Adipose tissue (tissue), 3 donors: ENCODE measurements around the gene MDM1. TPM values are rescaled to one million over a fixed set of nuclear protein-coding genes. Genes with fewer than 3 reads are reported as not detected.

Source experiments
- H3K27ac ChIP-seq: one replicate; pipeline ENCODE4 v1.5.1; 2013; ENCODE audit warnings: low read depth, low read length
- WGBS, 3 donors: extraction: QIAGEN DNeasy Blood & Tissue Kit; methylation state at CpG; one replicate each; pipeline ENCODE4 v1.1.7; 2013; 5-methylcytosine and 5-hydroxymethylcytosine counted together
- polyA plus RNA-seq, 3 donors: library from polyadenylated mRNA; stranded (reverse); fragments of 200-250 nt; gene quantifications; one replicate each; pipeline ENCODE4 v1.2.3, GENCODE V29; 2013
- donor health status: healthy with polysubstance abuse.
- donor health status: Bipolar disorder and iron deficiency.
- donor health status: healthy.

MDM1 gene
- polyA plus RNA-seq, 3 donors = 3.9 to 9.0 (median 4.6) TPM

DNA sequence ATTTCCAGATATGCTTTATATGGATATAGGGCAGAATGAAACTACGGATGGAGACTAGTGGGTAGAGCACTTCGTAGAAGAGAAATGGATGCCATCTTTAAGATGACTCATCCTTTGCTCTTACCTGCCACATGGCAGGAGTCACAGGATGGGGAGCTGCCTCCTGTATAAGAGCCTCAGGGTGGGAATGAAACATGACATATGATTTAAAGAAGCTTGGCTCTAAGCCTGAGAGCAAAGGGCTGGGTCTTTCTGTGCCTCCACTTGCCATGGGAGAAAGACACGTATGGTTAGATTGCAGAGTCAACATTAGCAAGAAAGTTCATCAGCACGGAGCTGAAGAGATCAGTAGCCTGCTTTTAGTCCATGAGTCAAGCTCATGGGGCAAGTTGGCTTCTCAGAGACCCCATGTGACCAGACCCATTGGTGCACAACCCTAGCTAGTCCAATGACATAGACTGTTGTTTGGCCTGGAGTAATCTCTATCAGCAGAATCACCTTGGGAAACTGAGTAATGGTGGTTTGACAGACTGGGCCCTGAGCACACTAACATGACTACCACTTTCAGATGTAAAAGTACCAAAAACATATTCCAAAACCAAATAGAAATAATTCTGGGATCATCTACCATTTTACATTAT is 40.6 kb downstream of the MDM1 start:
- WGBS, 3 donors = 87 to 95% (median 92%) methylated on average over 4 of the region's 4 CpGs
- no peak overlapping the region for H3K27ac ChIP-seq

DNA sequence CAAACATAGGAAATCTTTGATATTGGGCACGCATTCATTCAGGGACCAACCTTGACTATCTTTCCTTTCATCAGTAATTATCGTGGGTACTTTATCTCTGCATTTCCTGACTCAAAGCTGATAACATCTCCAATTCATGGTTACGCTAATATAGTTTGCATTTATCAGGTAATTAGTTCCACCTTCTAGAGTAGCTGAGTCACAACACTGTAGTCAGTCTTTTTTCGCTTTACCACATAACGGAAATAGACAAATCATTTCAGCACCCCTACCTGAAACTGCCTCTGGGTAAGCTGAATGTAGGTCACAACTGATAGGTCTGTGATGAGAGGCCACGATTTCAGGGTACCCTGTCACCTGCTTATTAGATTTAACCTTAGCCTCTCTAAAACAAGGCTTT is 42.0 kb downstream of the MDM1 start:
- WGBS, 3 donors = 78 to 83% (median 78%) methylated on average over 6 of the region's 6 CpGs
- H3K27ac ChIP-seq = no peak overlapping the region

DNA sequence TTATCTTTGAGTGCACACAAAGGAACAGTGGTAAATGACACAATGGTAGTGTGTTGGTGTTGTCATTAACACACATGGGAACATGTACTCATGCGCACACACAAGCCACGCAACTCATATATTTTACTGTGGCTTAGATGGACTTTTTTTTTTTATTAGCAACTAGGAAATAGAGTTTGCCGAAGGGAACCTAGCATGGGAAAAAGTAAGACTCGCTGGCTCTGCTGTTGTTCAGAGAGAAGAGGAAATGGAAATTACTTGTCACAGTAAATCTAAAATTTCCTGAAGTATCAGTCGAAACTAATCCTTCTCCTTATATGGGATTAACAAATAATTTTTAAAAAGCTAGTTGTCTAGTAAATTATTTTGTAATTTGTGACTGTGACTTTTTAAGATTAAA is 45.1 kb downstream of the MDM1 start:
- WGBS, 3 donors = 58 to 81% (median 65%) methylated on average over 5 of the region's 5 CpGs
- no peak overlapping the region for H3K27ac ChIP-seq

DNA sequence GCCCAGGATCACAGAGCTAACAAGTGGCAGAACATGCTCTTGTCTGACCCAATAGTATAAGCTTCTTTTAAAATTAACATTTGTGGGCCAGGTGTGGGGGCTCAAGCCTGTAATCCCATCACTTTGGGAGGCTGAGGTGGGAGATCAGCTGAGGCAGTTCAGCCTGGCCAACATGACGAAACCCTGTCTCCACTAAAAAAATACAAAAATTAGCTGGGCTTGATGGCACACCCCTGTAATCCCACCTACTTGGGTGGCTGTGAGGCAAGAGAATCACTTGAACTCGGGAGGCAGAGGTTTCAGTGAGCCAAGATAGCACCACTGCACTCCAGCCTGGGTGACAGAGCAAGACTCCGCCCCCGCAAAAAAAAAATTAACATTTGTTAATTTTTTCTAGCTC is 45.8 kb downstream of the MDM1 start:
- H3K27ac ChIP-seq = no peak overlapping the region
- 82 to 89% (median 86%) methylated on average over 4 of the region's 4 CpGs for WGBS, 3 donors

DNA sequence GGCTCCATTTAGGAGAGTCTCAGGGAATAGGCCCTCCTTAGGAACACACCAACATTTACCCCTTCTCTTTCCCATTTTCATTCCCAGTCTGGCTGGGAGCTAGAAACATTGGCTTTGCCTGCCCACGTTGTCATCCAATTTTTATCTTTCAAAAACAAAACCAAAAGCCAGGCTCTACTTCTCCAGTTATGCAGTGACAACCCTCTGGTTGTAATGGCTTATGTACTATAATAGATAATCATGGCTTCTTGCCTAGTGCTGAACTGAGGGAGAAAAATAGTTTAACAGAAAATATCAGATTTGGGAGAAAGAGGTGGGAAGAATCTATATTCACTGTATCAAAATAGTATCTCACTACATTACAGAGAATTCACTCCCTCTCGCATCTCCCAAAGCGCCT is 46.6 kb downstream of the MDM1 start:
- no peak overlapping the region for H3K27ac ChIP-seq
- 79 to 91% (median 81%) methylated on average over 3 of the region's 3 CpGs for WGBS, 3 donors

DNA sequence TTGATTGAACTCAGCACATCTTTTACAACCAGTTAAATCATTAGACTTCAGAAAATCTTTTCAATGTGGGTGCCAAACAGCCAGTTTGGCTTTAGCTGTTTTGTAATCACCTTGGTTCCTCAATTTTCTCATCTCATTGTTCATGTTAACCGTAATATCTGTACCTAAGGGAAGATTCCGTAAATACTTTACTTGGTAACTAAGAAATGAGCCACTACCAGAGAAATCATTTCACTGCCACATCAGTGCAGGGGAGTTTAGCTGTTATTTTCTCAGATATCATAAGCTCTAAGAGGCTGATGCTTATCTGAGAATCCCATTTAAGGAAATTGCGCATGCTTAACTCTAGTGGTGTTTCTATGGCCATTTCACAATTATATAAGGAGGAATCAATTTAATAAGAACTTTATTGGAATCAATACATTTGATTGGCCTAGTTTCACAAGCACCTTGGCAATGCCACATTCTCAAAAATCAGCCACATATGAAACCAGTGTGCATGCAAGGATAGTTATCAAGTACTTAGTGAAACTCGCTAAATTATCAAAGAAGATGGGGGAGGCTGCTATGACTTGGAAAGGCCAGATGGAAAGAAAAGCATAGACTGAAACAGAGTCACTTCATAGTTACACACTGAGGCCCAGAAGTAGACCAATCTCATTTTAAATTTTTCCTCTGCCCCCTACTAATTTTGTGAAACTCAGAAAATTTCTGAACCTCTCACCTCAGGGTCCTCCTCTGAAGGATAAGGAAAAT is 50.7 kb downstream of the MDM1 start:
- H3K27ac ChIP-seq = no peak overlapping the region
- WGBS, 3 donors = 73 to 87% (median 82%) methylated on average over 4 of the region's 4 CpGs

DNA sequence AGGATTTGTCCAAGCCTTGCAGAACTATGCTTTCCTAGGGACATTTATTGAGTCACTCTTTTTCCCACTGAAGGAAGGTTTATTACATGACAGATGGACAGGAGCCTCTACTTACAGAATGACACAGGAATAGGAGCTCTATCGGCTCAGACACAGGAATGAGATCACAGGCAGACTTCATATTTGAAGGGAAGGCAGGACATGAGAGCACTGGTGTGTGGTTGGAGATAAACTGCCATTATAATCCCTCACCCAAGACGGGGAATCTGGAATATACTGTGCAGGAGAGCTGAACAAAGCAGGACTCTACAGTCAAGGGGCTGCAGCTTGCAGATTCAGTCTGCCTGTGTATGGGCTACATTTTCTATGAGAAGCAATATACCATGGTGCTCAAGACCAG is 51.9 kb downstream of the MDM1 start:
- WGBS, 3 donors = 87 to 95% (median 95%) methylated on average over 2 of the region's 2 CpGs
- H3K27ac ChIP-seq = no peak overlapping the region

DNA sequence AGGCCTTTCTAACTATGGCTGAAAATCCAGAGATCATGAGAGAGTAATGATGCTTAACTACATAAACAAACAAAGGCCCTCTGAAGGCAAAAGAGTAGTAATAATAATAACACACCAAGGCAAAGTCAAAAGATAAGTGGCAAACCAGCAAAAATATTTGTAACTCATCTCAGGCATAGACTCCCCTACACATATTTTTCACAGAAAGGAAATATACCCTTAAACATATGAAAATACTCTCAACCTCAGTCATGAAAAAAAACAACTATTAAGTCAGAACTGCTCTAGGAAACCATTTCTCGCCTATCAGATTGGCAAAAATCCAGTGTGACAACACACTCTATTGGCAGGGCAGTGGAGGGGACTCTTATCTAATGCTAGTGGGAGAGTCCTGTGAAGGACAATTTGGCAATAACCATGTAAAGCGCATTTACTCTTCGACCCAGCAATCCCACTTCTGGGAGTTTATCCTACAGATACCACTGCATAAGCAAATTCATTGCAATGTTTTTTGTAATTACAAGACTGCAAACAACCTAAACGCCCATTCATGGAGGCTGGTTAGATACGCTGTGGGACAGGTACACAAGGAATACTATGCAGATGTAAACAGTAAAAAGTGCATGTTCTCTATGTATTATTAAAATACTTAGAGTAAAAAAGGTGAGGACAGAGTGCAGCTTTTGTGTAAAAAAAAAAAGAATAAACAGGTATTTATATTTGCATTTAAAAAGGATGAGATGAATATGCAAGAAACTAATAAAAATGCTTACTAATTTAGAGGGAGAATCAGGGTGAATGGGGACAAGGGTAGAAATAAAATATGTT is 52.7 kb downstream of the MDM1 start:
- WGBS, 3 donors = 38 to 51% (median 49%) methylated on average over 5 of the region's 5 CpGs
- no peak overlapping the region for H3K27ac ChIP-seq

DNA sequence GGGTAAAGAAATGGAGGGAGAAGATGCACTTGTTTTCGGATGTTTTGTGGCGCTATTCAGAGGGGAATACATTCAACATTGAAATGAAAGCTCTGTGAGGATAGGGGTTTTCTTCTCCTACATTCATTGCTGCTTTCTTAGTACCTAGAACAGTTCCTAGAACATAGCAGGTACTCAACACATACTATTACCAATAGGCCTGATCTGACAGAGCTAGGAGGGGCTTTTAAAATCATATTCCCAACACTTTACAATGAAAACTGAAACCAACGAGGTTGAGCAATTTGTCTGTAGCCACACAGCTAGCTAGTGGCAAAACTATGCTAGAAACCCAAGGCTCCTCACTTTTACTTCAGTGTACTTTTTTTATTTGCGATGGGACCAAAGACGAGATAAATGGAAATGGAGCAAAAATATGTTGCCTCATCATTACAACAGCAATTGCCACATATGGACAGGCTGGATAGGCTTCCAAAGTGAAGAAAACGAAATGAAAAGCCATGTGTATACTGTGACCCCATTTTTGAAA is 55.7 kb downstream of the MDM1 start:
- no peak overlapping the region for H3K27ac ChIP-seq
- WGBS, 3 donors = 69 to 92% (median 72%) methylated on average over 6 of the region's 6 CpGs

DNA sequence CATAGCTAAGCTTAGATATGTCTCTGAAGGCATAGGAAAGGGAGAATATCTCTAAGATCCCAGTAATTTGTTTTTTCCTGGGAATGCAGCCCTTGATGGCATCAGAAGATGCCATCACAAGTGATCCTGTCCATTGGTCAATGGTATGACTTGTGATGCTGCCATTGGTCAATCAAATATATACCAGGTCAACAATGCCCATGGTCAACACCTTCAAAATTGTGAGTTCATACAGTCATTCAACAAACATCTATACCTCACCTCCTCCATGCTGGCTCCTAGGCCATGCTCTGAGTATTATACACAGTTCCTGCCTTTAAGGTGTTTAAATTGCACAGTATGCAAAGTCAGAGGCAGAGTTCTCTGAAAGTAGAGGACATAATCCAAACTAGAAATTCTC is 59.4 kb downstream of the MDM1 start:
- no peak overlapping the region for H3K27ac ChIP-seq

DNA sequence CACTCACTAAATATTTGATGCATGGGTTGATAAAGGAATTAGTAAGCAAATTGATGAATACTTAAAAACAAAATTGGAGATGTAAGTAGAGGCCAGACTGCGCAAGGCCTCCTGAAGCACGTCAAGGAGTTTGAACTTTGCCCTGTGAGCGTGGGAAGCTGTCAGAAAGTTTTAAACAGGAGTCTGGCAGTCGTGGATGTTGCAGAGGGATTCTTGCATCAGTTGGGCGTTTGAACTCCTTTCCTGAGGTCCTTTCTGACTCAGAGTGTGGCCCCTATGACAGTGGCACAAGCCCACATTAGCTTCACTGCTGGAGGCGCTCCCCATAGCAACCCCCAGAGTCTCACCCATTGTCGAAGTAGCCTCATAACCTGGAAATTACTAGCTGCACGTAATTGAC is 60.8 kb downstream of the MDM1 start:
- WGBS, 3 donors = 57 to 60% (median 58%) methylated on average over 8 of the region's 8 CpGs
- no peak overlapping the region for H3K27ac ChIP-seq

DNA sequence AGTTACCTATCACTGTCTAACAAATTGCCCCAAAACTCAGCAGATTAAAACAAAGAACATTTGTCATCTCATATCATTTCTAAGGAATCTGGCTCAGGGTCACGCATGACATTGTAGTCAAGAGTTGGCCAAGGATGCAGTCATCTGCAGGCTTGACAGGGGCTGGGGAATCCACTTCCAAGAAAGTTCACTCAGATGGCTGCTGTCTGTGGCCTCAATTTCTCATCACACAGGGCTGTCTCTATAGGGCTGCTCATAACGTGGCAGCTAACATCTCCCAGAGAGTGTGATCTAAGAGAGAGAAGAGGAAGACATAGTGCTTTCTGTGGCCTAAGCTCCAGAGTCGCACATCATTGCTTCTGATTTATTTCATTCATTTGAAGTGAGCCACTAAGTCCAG is 61.8 kb downstream of the MDM1 start:
- 77 to 85% (median 84%) methylated on average over 3 of the region's 3 CpGs for WGBS, 3 donors
- no peak overlapping the region for H3K27ac ChIP-seq

DNA sequence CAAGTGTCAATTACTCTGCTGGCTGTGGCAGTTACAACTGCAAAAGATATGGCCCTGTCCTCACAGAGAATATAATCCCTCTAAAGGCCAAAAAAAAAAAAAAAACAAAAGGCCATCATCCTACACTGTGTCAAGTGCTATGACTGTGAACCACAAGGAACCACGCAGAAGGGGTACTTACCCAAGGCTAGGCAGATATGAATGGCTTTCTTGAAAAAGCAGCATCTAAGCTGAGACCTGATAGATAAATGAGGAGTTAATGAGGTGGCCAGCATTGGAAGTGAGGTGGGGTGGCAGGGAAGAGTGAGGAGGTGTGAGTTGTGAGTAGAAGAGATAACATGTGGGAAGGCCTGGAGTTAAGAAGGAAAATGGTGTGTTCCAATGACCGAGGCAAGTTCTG is 62.4 kb downstream of the MDM1 start:
- WGBS, 3 donors = 74 to 94% (median 84%) methylated on average over 2 of the region's 2 CpGs
- H3K27ac ChIP-seq = no peak overlapping the region

DNA sequence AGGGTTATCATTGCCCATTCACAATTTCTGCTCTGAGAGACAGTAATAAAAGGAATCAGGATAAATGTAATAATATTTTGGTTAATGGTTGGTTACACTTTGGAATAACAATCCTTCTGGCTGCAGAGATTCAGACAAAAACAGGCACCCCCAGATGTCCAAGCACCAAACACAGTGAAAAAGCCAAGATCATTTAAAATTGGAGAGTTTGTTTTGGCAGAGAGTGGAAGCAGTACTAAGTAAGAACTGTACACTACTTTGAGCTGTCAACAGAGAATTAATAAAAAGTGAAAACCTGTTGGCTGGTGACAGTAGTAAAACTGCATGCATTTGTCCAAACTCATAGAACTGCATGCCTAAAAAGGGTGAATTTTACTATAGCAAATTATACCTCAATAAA is 63.2 kb downstream of the MDM1 start:
- no peak overlapping the region for H3K27ac ChIP-seq

DNA sequence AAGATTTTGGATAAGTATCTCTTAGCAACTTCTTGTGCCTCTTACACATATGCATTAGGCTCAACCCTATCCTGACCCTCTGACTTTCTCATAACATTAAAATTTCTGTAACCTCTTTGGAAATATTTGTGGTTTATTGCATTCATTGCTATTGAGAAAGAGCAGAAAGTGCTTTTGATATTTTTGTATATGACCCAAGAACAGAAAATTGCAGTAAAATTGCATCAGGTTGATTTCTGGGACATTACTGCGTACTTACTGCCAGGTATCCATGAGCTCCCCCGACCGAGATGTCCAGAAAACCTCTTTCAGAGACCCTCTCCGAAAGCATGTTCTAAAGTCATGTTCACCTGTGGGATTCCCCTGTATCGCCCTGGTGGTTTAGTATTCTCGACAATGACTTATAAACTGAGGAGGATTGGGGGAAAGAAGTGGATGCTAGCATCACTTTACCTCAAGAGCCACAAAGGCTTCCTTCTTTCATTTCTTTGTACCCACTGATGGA is 64.2 kb downstream of the MDM1 start:
- H3K27ac ChIP-seq = no peak overlapping the region

DNA sequence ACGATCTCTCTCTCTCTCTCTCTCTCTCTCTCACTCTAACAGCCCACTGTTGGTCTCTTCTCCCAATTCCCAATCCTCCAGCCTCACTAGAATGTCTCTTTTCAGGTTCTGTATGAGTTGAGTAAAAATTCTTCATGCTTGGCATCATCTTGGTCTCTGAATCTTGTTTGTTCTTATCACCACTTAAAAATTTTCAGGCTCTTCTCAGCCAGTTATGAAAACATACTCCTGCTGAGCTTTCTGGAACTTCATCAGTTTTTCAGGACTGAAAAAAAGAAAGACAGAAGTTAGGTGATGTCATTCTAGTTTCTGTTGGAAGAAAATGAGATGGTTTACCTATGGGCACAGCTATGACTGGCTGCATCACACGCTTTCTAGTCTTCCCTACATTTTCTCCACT is 67.3 kb downstream of the MDM1 start:
- 75 to 93% (median 90%) methylated on average over 2 of the region's 2 CpGs for WGBS, 3 donors
- no peak overlapping the region for H3K27ac ChIP-seq

More for the DNA sequence above, 64.2 kb downstream of the MDM1 start:
- WGBS, 3 donors = 49 to 84% (median 64%) methylated on average over 6 of the region's 6 CpGs

DNA sequence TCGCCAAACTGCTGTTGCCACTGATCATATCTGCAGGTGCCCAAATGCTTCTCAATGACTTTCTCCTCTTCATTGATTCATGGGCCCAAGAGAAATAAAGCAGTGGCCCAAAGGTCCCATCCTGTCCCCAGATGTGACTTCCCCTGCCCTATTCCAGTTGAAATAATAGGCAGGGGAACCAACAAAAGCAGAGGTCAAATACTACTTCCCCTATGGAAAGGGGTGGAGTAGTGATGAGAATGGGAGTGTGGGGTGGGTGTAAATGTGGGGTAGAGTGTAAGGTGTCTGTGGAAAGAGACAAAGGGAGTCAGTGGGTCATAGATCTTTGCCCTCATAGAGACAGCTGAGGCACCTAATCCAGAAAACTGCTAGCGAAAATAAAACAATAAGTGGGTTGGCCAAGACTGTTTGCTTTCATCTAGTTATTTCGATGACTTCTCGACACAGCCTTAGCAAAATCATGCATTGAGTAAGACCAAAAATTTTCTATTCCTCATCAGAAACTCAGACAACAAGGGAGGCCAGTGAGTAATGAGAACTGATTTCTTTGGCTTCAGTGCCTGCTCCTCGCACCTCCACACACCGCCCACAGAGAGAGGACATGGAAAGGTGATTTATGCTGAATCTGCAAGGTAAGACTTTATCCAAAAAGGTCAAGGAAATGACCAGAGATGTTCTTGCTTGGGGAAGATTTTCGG is 67.9 kb downstream of the MDM1 start:
- H3K27ac ChIP-seq = no peak overlapping the region
- WGBS, 3 donors = 81 to 88% (median 88%) methylated on average over 7 of the region's 7 CpGs

DNA sequence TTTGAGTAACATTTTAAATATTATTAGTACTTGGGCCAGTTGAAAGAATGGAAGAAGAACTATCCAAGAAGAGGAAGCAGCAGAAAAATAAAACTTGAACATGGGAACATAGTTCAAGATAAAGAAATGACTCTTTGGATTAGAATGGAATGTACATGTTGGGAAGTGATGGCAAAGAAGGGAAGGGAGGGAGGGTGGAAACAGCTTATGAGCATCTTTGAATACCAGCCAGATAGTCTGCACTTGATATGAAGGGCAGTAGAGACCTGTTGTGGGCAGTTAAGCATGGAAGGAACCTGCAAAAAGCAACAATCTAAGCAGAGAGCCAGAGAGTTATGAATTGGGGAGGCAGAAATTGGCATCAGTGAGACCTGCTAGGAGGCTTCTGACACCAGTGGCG is 68.8 kb downstream of the MDM1 start:
- H3K27ac ChIP-seq = no peak overlapping the region
- WGBS, 3 donors = 80 to 100% (median 94%) methylated on average over 1 of the region's 1 CpG

DNA sequence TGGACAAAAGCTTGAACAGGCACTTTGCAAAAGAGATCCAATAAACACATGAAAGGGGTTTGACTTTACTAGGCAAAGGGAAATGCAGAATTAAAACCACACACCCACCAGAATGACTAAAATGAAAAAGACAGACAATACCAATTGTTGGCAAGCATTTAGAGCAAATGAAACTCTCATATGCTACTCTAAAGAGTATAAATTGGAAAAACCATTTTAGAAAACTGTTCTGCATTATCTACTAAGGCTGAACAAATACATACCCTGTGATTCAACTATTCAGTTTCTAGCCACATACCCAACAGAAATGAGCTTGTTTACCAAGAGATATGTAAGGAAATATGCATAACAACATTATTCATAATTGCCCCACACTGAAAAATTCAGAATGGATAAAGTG is 70.3 kb downstream of the MDM1 start:
- no peak overlapping the region for H3K27ac ChIP-seq
